GM20431 (cell line): ENCODE results near the gene HNF4A.

Experiments
- in situ Hi-C: fragments of 300-500 bp; cut with MseI, MboI; formaldehyde crosslinking; loops from one replicate; pipeline ENCODE4 v1.15.0; 2020; ENCODE audit warnings: low sequenced_read_pairs; ENCODE audit not compliant: unreplicated experiment

HNF4A gene

DNA sequence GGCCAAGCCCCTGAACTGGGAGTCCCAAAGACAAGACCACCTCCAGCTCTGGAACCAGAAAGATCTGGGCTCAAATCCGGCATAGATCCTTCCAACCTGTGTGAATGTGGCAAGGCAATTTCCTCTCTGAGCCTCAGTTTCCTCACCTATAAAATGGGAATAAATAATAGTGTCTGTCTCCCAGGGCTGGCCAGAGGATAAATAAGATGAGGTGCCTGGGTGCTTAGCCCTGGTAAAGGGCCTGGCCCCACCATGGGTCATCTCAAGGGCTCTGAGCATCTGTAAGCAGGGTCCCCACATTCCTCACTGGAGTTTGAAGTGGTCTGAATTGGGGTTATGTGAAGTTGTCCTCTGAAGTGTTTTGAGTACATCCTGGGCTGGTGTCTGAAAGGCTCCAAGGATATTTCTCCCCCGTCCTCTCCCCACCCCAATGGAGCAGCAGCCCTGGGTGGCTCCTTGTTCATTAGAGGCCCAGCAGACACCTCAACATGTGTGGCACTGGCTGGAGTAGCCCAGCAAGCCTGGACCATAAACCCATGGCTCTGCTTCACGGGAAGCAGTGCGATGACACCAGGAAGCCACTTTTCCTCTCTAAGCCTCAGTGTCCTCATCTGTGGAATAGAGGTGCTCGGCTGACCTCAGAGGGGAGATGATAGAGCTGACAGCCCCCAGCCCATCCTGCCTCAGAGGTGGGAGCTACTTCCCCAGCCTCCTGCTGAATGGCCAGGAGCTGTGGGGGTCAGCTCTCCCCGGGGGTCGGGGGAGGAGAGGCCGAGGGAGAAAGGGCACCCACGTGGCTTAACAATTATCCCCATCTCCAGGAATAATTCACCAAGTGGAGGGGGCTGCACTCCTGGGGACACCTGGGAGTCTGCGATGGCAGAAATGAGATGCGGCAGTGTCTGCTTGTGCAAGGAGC, 48.0 kb downstream of the HNF4A start:
- in situ Hi-C loops, result no loop called here

DNA sequence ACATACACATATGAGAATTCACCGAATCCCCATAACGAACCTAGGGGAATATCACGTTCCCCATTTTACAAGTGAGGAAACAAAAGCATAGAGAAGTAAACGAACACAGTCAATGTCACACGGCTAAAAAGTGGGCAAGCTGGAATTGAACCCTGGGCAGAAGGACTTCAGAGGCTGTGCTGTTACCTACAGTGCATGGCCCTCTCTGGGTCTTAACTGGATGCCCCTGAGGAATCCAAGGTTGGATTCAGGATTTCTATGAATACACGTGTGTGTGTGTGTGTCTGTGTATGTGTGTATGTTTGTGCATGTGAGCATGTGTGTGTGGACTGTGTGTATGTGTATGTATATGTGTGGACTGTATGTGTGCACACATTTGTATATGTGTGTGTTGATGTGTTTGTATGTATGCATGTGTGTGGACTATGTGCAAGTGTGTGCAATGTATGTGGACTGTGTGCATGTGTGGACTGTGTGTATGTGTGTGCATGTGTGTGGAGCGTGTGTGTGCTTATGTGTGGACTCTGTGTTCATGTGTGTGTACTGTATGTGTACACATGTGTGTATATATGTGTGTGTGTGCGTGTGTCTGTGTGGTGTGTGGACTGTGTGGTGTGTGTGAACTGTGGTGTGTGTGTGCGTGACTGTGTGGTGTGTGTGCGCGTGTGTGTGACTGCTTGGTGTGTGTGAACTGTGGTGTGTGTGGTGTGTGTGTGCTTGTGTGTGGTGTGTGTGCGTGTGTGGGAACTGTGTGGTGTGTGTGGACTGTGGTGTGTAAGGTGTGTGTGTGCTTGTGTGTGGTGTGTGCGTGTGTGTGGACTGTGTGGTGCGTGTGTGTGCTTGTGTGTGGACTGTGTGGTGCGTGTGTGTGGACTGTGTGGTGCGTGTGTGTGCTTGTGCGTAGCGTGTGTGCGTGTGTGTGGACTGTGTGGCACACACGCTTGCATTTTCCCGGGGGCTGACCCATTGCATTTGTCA, 49.0 kb downstream of the HNF4A start:
- in situ Hi-C loops, result no loop called here

DNA sequence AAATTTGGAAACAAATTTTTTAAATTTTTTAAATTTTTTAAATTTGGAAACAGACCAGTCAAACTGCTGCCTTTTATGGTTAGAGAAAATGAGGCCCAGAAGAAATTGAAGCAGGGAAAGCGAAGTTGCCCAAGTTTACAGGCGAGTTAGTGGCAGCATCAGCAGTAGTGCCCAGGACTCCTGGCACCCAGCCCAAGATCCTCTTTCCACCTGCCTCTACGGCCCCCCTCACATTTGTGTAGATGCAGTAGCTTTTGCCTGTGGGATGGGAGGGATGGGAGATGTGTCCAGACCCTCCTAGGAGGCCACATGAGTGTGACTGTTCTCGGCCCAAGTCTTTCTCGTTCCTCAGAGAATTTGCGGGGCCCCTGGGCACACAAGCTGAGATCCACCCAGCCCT, 49.8 kb downstream of the HNF4A start:
- in situ Hi-C loops, result no loop called here

DNA sequence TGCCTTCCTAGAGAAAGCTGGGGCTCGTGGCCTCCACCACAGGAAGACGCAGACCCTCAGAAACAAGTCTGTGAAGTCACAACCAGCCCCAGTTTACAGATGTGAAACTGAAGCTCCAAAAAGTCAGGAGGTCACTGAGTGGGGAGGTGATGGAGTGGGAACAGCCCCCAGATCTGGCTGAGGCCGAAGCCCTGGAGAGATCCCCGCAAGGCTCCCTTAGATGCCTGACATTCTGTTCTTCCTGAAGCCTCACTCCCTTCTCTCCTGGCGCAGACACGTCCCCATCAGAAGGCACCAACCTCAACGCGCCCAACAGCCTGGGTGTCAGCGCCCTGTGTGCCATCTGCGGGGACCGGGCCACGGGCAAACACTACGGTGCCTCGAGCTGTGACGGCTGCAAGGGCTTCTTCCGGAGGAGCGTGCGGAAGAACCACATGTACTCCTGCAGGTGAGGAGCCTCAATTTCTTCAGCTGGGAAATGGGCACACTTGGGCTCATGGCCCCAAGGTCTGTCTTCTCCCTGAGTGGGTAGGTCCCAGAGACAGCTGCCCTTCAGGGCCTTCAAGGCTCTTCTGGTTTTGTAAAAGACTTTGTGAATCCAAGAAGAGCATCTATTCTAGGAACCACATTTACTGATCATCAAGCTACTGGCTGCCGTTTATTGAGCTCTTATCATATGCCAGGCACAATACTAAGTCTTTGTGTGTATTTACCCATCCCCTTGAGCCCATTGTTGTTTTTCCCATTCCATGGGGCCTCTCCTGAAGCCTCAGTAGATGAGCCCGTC, 50.5 kb downstream of the HNF4A start:
- in situ Hi-C loops, result no loop called here

DNA sequence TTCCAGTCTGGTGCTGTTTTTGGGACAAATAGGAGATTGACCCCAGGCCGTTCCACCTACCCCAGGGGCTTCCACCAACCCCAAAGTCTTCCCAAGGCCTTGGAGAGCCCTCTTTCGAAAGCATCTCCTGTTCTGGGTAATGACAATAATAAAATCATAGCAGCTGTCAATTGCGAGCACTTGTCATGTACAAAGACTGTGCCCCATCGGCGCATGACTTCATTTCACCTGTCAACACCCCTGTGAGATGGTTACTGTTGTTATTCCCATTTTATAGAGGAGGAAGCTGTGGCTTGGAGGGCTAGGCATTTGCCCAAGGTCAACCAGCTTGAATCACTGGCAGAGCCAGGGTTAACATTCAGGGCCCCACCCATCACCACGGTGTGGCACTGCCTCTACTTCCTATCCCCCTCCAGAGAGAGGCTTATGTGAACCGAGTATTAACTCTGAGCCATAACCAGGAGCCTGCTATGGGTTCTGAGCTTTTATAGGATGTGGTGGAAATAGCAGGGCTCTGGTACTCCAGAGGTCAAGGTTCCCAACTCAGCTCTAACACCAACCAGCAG, 51.2 kb downstream of the HNF4A start:
- in situ Hi-C loops, result no loop called here

DNA sequence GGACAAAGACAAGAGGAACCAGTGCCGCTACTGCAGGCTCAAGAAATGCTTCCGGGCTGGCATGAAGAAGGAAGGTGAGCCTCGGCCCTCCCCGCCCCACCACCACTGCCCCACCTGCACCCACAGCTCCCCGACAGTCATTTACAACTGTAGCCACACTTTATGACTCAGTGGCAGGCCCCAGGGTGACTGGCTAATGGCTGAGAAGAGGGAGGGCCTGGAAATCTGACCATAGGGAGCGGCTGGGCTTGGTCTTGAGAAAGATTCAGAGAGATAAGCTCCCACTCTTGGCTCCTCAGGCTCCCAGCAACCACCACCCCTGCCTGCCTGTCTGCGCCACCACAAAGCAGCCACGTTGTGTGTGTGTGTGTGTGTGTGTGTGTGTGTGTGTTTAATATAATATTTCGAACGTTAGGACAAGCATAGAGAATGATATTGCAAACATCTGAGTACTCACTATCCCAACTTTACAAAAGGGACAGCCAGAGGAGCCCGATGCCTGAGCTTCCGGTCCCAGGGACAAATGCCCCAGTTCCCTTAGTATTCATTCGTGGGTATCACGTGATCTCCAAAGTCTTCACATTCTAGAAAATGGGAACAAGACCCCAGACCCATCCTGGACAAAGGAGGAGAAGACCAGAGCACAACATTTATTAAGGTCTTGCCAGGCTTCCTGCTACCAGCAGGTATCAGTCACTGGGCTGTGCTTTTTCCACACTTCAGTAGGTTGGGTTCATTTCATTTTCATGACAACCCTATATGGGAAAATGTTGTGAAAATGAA, 52.1 kb downstream of the HNF4A start:
- in situ Hi-C loops, result no loop called here

DNA sequence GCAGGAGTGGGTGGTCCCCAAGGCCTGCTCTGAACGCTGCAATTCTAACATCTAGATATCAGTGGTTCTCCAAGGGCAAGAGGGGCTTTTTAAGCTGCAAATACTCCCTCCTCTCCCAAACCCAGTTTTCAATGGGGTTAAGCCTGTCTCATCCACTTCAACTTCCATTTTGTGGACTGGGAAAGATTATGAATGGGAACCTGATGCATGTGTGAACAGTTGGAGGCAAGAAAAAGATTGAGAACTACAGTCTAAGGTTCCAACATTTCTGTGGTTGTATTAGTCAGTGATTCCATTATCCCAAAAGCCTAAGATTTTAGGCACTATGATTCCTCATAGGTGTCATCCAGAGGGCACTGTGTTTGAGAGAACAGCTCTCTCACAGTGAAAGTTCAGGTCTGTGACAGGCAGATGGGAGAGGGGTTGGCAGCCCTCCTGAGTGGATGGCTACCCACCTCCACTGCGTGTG, 53.7 kb downstream of the HNF4A start:
- in situ Hi-C loops, result no loop called here

DNA sequence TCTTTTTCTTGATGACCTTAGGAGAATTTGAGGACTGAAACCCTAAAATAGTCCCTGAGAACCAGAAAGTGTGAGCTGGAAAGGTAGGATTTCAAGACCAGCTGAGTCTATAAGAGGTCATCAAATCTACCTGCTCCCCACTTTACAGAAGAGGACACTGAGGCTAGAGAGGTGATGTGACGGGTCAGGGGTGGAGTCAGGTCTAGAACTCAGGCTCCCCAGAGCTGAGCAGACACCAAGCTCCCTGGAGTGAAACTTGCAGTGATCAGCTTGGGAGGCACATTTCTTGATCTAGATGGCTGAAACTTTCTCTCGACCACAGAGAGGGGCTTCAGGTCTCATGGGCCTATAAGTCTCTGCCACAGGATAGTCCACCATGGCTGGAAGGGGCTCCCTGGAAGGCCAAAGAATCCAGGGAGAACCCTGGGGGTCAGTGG, 55.1 kb downstream of the HNF4A start:
- in situ Hi-C loops, result no loop called here

DNA sequence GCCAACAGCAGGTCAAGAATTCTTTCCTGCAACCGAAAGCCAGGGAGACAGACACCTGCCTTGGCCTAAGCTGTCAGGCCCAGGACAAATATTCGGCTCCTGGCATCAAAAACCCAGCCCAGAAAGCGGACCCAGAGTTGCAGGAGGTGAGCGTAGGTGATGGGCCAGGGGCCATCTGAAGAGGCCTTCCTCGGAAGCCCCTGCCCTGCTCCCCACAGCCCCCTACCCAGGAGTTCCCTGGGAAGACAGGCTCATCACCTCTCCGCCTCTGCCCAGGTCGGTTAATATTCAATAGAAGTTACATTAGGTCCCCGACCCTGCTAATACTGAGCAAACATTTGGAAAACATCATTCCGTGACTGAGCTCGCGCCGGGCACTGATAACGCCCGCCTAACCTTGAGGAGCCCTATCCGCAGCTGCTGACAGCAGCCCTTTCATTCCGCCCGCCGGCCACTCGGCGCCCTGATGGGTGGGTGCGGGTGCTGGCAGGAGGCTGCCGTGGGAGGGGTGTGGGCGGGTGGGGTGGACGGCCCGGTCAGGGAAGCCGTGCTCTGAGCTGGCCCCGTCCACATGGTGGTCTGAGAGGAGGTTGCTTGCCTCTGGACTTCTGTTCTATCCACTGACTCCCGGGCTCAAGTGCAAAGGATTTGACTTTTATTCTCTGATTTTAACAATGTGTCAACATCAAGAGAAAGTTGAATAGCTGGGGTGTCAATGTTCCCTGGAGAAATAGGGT, 55.7 kb downstream of the HNF4A start:
- in situ Hi-C loops, result no loop called here

DNA sequence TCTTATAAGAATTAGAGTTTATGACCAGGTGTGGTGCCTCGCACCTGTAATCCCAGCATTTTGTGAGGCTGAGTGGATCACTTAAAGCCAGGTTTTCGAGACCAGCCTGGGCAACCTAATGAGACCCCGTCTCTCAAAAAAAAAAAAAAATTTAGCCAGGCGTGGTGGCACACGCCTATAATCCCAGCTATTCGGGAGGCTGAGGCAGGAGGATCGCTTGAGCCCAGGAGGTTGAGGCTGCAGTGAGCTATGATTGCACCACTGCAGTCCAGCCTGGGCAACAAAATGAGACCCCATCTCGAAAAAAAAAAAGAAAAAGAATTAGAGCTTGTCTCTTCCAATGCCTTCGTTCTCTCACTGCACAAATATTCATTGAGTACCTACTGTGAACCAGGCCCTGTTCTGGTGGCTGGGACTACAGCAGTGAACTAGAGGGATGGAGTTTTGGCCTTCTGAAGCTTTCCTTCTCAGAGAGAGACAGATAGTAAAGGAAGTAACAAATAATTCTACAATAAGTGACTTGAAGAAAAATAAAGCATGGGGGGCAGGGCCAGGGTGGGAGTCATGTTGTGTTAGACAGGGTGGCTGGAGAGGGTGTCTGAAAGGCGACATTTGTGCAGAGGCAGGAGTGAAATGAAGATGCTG, 56.4 kb downstream of the HNF4A start:
- in situ Hi-C loops, result no loop called here

DNA sequence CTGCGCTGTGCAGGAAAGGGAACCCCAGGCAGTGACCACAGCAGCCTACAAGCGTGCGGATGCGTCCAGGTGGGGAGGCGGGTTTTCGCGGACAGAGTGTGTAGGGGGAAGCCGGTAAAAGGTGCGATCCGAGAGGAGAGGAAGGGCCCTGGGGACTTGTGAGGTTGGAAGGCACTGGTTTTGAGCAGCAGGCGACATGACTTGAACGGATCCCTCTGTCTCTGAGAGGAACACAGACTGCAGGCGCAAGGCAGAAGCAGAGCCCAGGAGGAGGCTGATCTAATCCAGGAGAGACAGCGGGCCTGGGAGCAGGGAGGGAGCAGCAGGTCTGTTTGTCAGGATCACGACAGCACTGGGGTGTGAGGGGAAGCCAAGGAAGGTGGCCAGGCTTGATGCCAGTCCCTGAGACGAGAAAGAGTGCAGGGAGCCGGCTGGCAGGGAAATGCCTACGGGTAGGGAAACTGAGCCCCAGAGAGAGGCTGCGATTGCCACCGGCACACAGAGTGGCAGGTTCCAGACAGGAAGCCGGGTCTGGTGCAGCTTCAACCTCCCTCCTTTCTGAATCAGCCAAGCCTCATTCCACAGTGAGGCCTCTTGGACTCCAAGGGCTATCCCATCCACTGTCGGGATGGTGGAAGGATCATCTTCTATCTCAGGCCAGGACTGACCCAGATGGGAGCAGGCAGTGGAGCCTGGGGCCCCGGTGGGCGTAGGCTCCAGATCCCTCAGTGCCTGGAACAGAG, 57.1 kb downstream of the HNF4A start:
- in situ Hi-C loops, result no loop called here

DNA sequence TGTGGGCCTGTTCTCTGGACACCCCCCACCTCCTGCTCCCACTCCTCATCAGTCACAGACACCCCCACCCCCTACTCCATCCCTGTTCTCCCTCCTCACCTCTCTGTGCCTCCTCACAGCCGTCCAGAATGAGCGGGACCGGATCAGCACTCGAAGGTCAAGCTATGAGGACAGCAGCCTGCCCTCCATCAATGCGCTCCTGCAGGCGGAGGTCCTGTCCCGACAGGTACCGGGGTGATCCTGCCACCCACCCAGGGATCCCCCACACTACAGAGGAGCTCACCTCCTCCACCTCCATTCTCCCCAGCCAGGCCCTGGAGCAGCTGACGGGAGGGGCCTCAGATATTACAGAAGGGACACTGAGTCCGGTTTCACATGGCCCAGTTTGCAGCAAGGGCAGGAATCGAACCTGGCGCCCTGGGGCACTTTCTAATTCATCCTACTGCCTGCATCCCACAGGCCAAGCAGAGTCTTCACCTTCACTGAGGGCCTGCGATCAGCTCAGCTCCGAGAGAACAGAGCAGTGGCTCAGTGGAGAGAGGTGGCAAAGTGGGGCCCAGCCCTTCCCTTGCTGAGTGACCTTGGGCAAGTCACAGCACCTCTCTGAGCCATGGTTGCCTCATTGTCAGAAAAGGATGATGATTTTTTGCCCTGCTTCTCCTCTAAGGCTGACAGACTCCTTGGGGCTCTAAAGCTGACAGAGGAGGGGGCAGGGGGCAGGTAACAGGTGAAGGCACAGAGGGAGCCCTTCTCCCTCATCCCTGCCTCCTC, 58.3 kb downstream of the HNF4A start:
- in situ Hi-C loops, result no loop called here

DNA sequence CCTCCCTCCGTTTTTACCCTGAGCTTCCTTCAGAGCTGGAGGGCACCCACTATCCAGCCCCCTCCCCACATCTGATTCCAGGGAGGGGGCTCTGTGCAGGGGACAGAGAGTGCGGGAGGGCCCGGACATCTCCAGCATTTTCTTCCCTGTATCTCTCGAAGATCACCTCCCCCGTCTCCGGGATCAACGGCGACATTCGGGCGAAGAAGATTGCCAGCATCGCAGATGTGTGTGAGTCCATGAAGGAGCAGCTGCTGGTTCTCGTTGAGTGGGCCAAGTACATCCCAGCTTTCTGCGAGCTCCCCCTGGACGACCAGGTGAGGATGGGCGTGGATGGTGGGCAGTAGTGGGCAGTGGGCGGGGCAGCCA, 58.8 kb downstream of the HNF4A start:
- in situ Hi-C loops, result no loop called here

DNA sequence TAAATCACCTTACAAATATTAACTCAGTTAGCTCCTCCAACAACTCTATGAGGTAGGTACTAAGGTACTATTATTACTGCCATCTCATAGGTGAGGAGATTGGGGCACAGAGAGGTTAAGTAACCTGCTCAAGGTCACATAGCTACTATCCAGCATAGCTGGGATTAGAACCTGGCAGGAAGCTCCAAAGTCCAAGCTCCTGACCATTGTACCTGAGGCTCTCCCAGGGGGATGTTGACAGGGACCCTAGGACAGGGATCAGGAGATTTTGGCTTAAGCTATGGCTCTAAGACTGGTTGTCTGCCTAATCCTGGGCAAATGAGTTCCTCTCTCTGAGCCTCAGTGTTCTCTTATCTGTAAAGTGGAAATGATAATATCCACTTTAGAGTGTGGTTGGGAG, 59.3 kb downstream of the HNF4A start:
- in situ Hi-C loops, result no loop called here

DNA sequence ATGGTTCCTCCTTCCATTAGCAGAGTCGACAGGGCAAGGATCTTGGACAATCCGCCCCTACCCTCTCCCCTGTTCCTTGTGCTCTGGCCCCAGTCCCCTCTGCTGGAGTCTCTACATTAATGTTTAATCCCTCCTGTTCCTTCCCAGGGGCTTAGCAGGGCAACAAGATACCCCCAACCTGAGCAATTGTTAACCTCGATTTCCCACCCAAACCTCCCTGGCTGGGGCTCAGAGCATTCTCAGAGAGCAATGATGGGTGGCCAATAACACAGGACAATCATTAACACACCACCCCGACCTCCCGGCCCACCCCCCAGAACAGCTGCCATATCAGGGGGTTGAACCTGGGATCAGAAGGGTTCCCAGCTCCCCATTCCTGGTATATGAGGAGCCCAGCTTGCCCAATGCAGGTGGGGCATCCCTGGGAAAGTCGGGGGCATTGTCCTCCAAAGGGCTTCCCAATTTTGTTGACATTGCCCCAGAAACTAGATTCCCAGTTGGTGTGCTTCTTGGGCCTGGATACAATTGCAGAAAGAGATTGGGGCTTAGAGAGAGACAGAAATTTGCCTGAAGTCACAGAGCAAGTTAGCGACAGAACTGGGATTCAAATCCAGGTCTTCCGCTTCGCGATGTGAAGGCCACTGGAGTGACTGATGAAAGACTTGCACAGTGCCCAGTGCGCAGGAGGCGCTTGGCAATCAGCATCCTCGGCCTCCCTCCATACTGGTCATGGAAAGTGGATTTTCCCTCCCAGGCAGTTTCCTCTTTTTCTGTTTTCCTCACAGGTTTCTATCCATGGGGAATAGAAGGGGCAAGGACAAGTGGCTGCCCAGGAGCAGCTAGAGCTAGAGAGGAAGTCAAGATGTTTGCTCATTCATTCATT, 60.6 kb downstream of the HNF4A start:
- in situ Hi-C loops, result no loop called here
